ENCODE results near the gene SCTR.

The SCTR gene

GRCh38 chr2:119550346-119550745, 26.1 kb upstream of the SCTR start:
- no peak for DNase-seq (ENCODE audit: low read depth)
- no peak overlapping the region for H3K4me3 ChIP-seq (ENCODE audit: low read depth, low read length)
- TF ChIP-seq CTCF (IDR thresholded peaks at IDR 0.05; ENCODE audit: control insufficient read depth, extremely low read depth, insufficient read depth): no peak

GRCh38 chr2:119549241-119549640, 25.0 kb upstream of the SCTR start:
- TF ChIP-seq CTCF (IDR thresholded peaks at IDR 0.05; ENCODE audit: control insufficient read depth, extremely low read depth, insufficient read depth): no peak
- DNase-seq (ENCODE audit: low read depth): no peak
- no peak overlapping the region for H3K4me3 ChIP-seq (ENCODE audit: low read depth, low read length)

GRCh38 chr2:119548516-119549120, 24.3 kb upstream of the SCTR start:
- TF ChIP-seq CTCF (IDR thresholded peaks at IDR 0.05; ENCODE audit: control insufficient read depth, extremely low read depth, insufficient read depth): no peak
- H3K4me3 ChIP-seq (ENCODE audit: low read depth, low read length): no peak overlapping the region
- peak; percentile 59 for DNase-seq (ENCODE audit: low read depth)

- no peak overlapping the region for H3K4me3 ChIP-seq (ENCODE audit: low read depth, low read length)
- no peak for TF ChIP-seq CTCF (IDR thresholded peaks at IDR 0.05; ENCODE audit: control insufficient read depth, extremely low read depth, insufficient read depth)
- no peak for DNase-seq (ENCODE audit: low read depth)
Measured at GRCh38 chr2:119546447-119546767, 22.1 kb upstream of the SCTR start.

GRCh38 chr2:119545754-119546446, 21.6 kb upstream of the SCTR start:
- no peak for TF ChIP-seq CTCF (IDR thresholded peaks at IDR 0.05; ENCODE audit: control insufficient read depth, extremely low read depth, insufficient read depth)
- DNase-seq (ENCODE audit: low read depth): no peak
- H3K4me3 ChIP-seq (ENCODE audit: low read depth, low read length): no peak overlapping the region

DNA sequence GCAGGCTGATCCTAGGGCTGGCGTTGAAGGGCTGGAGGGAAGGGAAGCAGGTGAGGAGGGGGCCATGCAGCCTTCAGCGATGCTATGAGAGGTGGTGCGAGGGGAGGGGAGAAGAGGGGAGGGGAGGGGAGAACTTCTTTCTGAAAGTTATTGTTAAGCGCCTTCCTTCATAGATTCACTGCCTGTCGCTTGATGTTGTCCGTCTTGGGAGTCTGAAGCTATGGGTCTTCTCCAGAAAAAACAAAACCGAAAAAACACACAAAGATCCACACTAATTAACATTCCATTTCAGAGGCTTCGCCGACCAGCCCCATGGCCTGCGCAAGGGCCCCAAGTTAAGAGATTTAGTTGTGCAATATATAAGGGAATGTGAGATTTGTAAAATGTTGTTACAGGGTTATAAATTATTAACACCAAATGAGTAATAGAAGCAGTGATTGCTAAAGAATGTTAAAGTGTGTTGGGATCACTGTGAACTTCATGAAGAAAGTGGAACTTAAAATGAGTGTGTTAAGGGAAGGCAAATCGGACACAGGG, 20.7 kb upstream of the SCTR start:
- peak overlapping the region; percentile 57 for H3K4me3 ChIP-seq (ENCODE audit: low read depth, low read length)
- DNase-seq (ENCODE audit: low read depth): no peak
- no peak for TF ChIP-seq CTCF (IDR thresholded peaks at IDR 0.05; ENCODE audit: control insufficient read depth, extremely low read depth, insufficient read depth)
